MM.1S (cell line): ENCODE measurements around the gene IL1R1.

Source experiments
- DNase-seq: peaks from one replicate; pipeline ENCODE4 v3.0.0-alpha.2; 2015
- H2AFZ ChIP-seq: fragments of 300-600 bp; sonication (generic); 2 replicates; pipeline ENCODE4 v1.6.0; 2016; ENCODE audit warnings: antibody characterized with exemption, low read length
- H3F3A ChIP-seq: fragments of 300-600 bp; sonication (generic); 2 replicates; pipeline ENCODE4 v1.6.1; 2016; ENCODE audit warnings: mild to moderate bottlenecking, antibody characterized with exemption, low read length, moderate library complexity, mixed read lengths; ENCODE audit not compliant: insufficient read depth
- H3K27ac ChIP-seq: fragments of 300-600 bp; sonication (generic); 2 replicates; pipeline ENCODE4 v1.5.1; 2016; ENCODE audit warnings: mild to moderate bottlenecking, low read length
- H3K27me3 ChIP-seq: fragments of 300-600 bp; sonication (generic); replicated peaks from 2 replicates; pipeline ENCODE4 v1.6.0; 2016; ENCODE audit warnings: low read length; ENCODE audit not compliant: insufficient read depth
- H3K36me3 ChIP-seq: fragments of 300-600 bp; sonication (generic); replicated peaks from 2 replicates; pipeline ENCODE4 v1.6.1; 2016; ENCODE audit warnings: mild to moderate bottlenecking, low read length, mixed read lengths; ENCODE audit not compliant: insufficient read depth
- H3K4me1 ChIP-seq: fragments of 300-600 bp; sonication (generic); 2 replicates; pipeline ENCODE4 v1.6.1; 2016; ENCODE audit warnings: low read length, mixed read lengths
- H3K4me2 ChIP-seq: fragments of 300-600 bp; sonication (generic); 2 replicates; pipeline ENCODE4 v1.6.0; 2016; ENCODE audit warnings: low read depth, low read length
- H3K4me3 ChIP-seq: fragments of 300-600 bp; sonication (generic); 2 replicates; pipeline ENCODE4 v1.5.1; 2016; ENCODE audit warnings: low read length, mixed read lengths
- H3K79me2 ChIP-seq: fragments of 300-600 bp; sonication (generic); 2 replicates; pipeline ENCODE4 v1.6.1; 2016; ENCODE audit warnings: mixed run types, low read length, mixed read lengths
- H3K9ac ChIP-seq: fragments of 300-600 bp; sonication (generic); 2 replicates; pipeline ENCODE4 v1.6.1; 2016; ENCODE audit warnings: low read length, mixed read lengths
- H3K9me2 ChIP-seq: fragments of 300-600 bp; sonication (generic); replicated peaks from 2 replicates; pipeline ENCODE4 v1.6.1; 2016; ENCODE audit warnings: mild to moderate bottlenecking, low read length, mixed read lengths; ENCODE audit not compliant: insufficient read depth
- H3K9me3 ChIP-seq: fragments of 300-600 bp; sonication (generic); replicated peaks from 2 replicates; pipeline ENCODE4 v1.6.1; 2016; ENCODE audit warnings: mild to moderate bottlenecking, low read length, mixed read lengths; ENCODE audit not compliant: insufficient read depth
- H4K20me1 ChIP-seq: fragments of 300-600 bp; sonication (generic); 2 replicates; pipeline ENCODE4 v1.6.1; 2016; ENCODE audit warnings: mild to moderate bottlenecking, low read length, moderate library complexity, mixed read lengths; ENCODE audit not compliant: insufficient read depth
- EZH2 ChIP-seq: fragments of 300-600 bp; sonication (generic); optimal IDR thresholded peaks from 2 replicates; pipeline ENCODE3; 2017; ENCODE audit warnings: low read depth, mild to moderate bottlenecking, antibody characterized with exemption, low read length, mixed read lengths
- EZH2phosphoT487 ChIP-seq: fragments of 300-600 bp; sonication (generic); IDR thresholded peaks from 2 replicates; pipeline ENCODE4 v1.6.1; 2018; ENCODE audit warnings: antibody characterized with exemption, low read length
- TF ChIP-seq, protein P1 (sequence below): fragments of 300-600 bp; sonication (generic); IDR thresholded peaks from 2 replicates; pipeline ENCODE4 v1.5.1; 2016; ENCODE audit warnings: antibody characterized with exemption, low read length, mixed read lengths

The IL1R1 gene

DNA sequence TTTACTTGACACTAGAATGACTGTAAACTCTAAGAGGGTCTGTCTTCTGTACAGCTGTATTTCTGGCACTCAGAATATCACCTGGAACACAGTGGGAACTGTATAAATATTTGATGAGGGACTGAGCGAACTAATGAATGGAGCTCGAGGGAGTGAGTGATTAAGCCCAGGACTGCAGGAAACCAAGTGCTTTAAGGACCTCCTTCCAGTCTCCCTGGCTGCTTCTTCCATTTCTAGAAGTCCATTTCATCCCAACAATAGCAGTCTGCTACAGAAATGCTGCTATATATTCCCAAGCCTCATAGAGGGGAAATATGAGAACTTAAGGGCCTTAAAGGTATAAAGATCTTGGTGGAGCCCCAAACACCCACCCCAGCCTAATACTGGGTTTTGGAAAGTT lies 41.5 kb downstream of the IL1R1 start:
- H4K20me1 ChIP-seq: no peaks in the 10 kb centered on the region
- no peaks in the 10 kb centered on the region for H3K4me1 ChIP-seq
- H2AFZ ChIP-seq: no peak overlapping the region
- no peak overlapping the region for H3K4me2 ChIP-seq
- H3K9me3 ChIP-seq: no peaks in the 10 kb centered on the region
- H3K4me3 ChIP-seq: no peak overlapping the region
- no peaks in the 10 kb centered on the region for H3K79me2 ChIP-seq
- no peak overlapping the region for H3K9ac ChIP-seq
- no peaks in the 10 kb centered on the region for H3K36me3 ChIP-seq
- no peaks in the 10 kb centered on the region for H3F3A ChIP-seq
- no peaks in the 10 kb centered on the region for H3K9me2 ChIP-seq
- no peak for DNase-seq
- H3K27ac ChIP-seq: no peak overlapping the region
- TF ChIP-seq EZH2phosphoT487 (no peak), EZH2 (no peak)
- TF ChIP-seq, protein P1, sequence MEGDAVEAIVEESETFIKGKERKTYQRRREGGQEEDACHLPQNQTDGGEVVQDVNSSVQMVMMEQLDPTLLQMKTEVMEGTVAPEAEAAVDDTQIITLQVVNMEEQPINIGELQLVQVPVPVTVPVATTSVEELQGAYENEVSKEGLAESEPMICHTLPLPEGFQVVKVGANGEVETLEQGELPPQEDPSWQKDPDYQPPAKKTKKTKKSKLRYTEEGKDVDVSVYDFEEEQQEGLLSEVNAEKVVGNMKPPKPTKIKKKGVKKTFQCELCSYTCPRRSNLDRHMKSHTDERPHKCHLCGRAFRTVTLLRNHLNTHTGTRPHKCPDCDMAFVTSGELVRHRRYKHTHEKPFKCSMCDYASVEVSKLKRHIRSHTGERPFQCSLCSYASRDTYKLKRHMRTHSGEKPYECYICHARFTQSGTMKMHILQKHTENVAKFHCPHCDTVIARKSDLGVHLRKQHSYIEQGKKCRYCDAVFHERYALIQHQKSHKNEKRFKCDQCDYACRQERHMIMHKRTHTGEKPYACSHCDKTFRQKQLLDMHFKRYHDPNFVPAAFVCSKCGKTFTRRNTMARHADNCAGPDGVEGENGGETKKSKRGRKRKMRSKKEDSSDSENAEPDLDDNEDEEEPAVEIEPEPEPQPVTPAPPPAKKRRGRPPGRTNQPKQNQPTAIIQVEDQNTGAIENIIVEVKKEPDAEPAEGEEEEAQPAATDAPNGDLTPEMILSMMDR: no peak
- H3K27me3 ChIP-seq: no peaks in the 10 kb centered on the region

DNA sequence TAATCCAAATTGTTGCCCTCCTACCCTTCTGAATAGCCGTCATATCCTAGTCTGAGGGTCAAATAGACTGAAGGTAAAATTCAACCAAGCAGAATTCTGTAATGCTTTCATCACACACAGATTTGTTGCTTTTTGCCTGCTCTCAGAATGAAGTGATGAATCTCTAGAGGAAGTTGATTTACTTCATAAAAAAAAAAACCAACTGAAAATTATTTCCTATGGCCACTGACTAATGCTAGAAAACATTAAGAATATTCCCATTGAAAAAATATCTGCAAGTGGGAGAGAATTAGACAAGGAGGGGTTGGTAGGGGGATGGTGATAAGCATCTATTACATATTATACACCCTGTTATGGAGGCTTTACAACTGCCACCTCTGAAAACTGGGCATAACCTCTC lies 42.0 kb downstream of the IL1R1 start:
- Histone ChIP-seq H3K4me3 (no peak overlapping the region), H3K4me2 (no peak overlapping the region), H3K27me3 (no peaks in the 10 kb centered on the region), H2AFZ (no peak overlapping the region), H3K27ac (no peak overlapping the region), H3F3A (no peaks in the 10 kb centered on the region), H3K9me3 (no peaks in the 10 kb centered on the region), H3K36me3 (no peaks in the 10 kb centered on the region), H4K20me1 (no peaks in the 10 kb centered on the region), H3K9ac (no peak overlapping the region), H3K9me2 (no peaks in the 10 kb centered on the region), H3K4me1 (no peaks in the 10 kb centered on the region), H3K79me2 (no peaks in the 10 kb centered on the region)
- no peak for DNase-seq
- TF ChIP-seq, protein P1: no peak

- no peaks in the 10 kb centered on the region for H3F3A ChIP-seq
- no peak overlapping the region for H3K4me3 ChIP-seq
- no peaks in the 10 kb centered on the region for H4K20me1 ChIP-seq
- no peaks in the 10 kb centered on the region for H3K4me1 ChIP-seq
- H2AFZ ChIP-seq: no peak overlapping the region
- H3K4me2 ChIP-seq: no peak overlapping the region
- TF ChIP-seq, protein P1: no peak
- TF ChIP-seq EZH2phosphoT487 (no peak), EZH2 (no peak)
- no peak for DNase-seq
- no peaks in the 10 kb centered on the region for H3K79me2 ChIP-seq
- no peak overlapping the region for H3K9ac ChIP-seq
- H3K27ac ChIP-seq: no peak overlapping the region
- no peaks in the 10 kb centered on the region for H3K9me2 ChIP-seq
- no peaks in the 10 kb centered on the region for H3K36me3 ChIP-seq
- H3K9me3 ChIP-seq: no peaks in the 10 kb centered on the region
- H3K27me3 ChIP-seq: no peaks in the 10 kb centered on the region
Measured at GRCh38 chr2:102185347-102185746, 42.8 kb downstream of the IL1R1 start.
